AG04449 (cell line): ENCODE results near the gene SMURF2.
"Not testable (repeated sequence)": the region's sequence is repeated elsewhere in the genome, so short reads cannot be mapped to it uniquely, and the experiment has no call there.

ENCODE experiments used
- CTCF ChIA-PET: fragments of 350-600 bp; formaldehyde crosslinking; extraction: SDS; loops from one replicate; lab custom pipeline; 2021; ENCODE audit warnings: antibody characterized with exemption; lab: Yijun Ruan, JAX
- POLR2A ChIA-PET: fragments of 400-600, 350-600 bp; formaldehyde crosslinking; extraction: SDS; loops from one replicate; lab custom pipeline; 2020; ENCODE audit warnings: antibody characterized with exemption, inconsistent platforms; lab: Yijun Ruan, JAX
- DNase-seq: peaks from one replicate; pipeline ENCODE4 v3.0.0-alpha.2; 2010; ENCODE audit warnings: low read depth, low spot score
- H3K4me3 ChIP-seq: 2 replicates; pipeline ENCODE4 v1.5.1; 2011; ENCODE audit warnings: low read depth, mild to moderate bottlenecking, control low read depth, low read length
- TF ChIP-seq, protein P1 (sequence below): IDR thresholded peaks from one replicate; pipeline ENCODE4 v1.5.1; 2011; ENCODE audit warnings: mild to moderate bottlenecking, moderate library complexity, low read length, control low read depth, inconsistent platforms; ENCODE audit not compliant: insufficient read depth; ENCODE audit errors: missing control alignments

SMURF2 gene

DNA sequence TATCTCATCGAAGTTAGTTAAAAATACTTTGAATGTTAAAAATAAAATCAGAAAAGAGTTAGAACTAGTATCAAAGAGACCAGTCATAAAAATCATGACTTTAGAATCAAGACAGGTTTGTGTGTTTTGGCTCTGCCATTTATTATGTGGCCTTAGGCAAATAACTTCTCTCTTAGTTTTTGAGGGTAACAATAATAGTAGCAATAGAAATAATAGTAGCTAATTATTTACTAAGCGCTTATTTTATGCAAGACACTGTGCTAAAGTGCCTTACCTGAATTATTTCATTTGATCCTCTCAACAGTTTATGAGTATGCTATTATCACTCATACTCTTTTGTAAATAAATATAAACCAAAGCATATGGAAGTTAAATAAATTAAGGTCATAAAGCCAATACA lies 77.0 kb downstream of the SMURF2 start:
- CTCF ChIA-PET = interaction anchor here (0.6 kb wide), 1 partner anchor 61 kb away, joined by 3 read pairs; no protein-coding TSS in a partner anchor
- no peak for DNase-seq
- POLR2A ChIA-PET = no interaction called here
- TF ChIP-seq, protein P1, sequence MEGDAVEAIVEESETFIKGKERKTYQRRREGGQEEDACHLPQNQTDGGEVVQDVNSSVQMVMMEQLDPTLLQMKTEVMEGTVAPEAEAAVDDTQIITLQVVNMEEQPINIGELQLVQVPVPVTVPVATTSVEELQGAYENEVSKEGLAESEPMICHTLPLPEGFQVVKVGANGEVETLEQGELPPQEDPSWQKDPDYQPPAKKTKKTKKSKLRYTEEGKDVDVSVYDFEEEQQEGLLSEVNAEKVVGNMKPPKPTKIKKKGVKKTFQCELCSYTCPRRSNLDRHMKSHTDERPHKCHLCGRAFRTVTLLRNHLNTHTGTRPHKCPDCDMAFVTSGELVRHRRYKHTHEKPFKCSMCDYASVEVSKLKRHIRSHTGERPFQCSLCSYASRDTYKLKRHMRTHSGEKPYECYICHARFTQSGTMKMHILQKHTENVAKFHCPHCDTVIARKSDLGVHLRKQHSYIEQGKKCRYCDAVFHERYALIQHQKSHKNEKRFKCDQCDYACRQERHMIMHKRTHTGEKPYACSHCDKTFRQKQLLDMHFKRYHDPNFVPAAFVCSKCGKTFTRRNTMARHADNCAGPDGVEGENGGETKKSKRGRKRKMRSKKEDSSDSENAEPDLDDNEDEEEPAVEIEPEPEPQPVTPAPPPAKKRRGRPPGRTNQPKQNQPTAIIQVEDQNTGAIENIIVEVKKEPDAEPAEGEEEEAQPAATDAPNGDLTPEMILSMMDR = no peak
- no peak overlapping the region for H3K4me3 ChIP-seq

DNA sequence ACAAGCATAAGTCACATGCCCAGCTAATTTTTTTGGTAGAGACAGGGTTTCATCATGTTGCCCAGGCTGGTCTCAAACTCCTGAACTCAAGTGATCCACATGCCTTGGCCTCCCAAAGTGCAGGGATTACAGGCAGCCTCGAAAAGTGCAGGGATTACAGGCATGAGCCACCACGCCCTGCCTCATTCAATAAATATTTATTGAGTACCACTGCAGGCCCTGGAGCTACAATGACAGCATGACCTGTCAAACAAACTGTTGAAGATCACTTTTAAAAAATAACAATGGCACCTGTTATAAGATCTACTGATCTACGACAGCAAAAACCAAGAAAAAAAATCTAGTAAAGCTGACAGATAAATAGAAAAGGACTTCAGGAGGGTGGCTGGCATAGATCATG lies 79.1 kb downstream of the SMURF2 start:
- TF ChIP-seq, protein P1 = no peak
- POLR2A ChIA-PET = no interaction called here
- DNase-seq = no peak
- H3K4me3 ChIP-seq = no peak overlapping the region
- CTCF ChIA-PET = interaction anchor here (1.1 kb wide), 1 partner anchor 34 kb away, joined by 3 read pairs; no protein-coding TSS in a partner anchor

DNA sequence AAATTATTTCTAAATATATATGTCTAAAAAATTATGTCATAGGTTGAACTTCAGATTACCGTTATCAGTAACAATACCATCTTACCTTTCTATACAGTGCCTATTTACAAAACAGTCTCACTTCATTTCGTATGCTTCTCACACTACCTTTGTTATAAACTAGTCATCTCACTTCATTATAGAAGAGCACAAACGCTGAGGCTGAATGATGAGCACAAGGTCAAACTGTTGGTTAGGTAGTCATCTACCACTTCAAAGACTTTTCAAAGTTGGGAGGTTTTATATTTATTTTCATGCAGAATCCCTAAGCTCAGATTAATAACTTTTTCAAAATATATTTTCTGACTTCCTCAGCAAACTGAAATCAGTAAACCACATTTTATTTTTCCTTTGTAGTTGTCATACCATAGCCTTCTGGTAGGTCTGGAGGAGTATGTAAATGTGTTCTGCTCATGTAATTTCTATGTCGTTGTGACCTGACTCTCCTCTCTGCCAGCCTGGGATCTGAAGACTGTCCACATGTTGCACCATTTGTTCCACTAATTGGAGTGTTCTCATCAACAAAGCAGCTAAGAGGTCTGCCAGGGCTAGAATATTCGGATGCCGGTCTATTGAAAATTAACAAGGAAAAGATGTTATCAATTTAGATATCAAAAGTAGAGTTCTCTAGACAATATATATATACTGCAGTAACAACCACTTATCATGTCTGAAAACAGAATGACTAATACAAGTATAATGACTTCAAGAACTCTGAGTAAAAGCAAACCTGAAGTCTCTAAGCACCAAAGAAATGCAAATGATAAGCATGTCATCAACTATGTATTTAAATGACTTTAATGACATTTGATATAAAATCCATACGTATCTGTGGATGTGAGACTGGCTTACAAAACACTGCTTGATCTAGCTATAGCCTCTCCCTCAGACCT lies 81.5 kb downstream of the SMURF2 start:
- TF ChIP-seq, protein P1 = no peak
- ChIA-PET CTCF (interaction anchor here (1.4 to 1.7 kb wide), 2 partner anchors 13 to 69 kb away, joined by 3 to 4 read pairs; no protein-coding TSS in a partner anchor), POLR2A (no interaction called here)
- no peak overlapping the region for H3K4me3 ChIP-seq
- DNase-seq = no peak

DNA sequence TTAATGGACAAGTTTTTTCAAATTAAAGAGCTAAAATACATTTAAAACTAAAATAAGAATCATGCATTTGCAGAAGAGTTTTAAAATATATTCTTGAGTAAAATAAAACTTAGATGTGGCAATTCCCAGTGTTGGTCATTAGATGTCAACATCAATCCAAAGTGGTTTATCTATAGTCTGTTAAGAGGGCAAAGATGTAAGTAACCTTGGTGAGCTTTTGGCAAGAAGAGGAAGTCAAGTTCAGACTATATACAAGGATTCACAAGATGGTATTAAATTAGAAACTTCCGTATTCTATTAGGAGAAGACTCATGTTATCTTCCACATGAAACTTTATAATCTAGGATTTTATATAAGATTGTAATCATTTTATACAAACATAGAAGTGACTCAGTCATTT lies 82.2 kb downstream of the SMURF2 start:
- ChIA-PET CTCF (interaction anchor here (1.4 to 1.7 kb wide), 2 partner anchors 14 to 70 kb away, joined by 3 to 4 read pairs; no protein-coding TSS in a partner anchor), POLR2A (interaction anchor here (0.5 kb wide), 1 partner anchor 22 kb away, joined by 3 read pairs; no protein-coding TSS in a partner anchor)
- DNase-seq = no peak
- no peak overlapping the region for H3K4me3 ChIP-seq
- TF ChIP-seq, protein P1 = no peak

DNA sequence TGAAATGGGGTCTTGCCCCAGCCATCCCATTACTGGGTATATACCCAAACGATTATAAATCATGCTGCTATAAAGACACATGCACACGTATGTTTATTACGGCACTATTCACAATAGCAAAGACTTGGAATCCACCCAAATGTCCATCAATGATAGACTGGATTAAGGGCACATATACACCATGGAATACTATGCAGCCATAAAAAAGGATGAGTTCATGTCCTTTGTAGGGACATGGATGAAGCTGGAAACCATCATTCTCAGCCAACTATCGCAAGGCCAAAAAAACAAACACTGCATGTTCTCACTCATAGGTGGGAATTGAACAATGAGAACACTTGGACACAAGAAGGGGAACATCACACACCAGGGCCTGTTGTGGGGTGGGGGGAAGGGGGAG lies 85.1 kb downstream of the SMURF2 start:
- CTCF ChIA-PET = interaction anchor here (1.2 kb wide), 1 partner anchor 12 kb away, joined by 3 read pairs; no protein-coding TSS in a partner anchor
- POLR2A ChIA-PET, DNase-seq, H3K4me3 ChIP-seq: not testable (repeated sequence)

DNA sequence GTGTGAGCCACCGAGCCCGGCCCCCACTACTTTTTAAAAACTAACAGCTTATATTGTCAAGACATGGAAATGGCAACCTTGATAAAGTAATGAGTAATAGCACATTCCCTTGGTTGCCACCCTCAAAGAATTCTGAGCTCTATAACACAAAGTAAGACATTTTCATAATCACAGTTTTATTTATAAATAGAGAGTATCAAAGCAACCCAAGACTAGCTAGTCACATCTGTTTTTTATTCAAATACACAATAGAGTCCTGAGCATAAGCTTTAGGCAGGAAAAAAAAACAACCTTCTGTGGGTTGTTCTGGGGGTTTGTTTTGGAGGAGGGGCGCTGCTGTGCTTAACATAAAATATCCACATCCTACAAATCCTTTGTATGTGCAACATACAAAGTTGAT lies 86.7 kb downstream of the SMURF2 start:
- TF ChIP-seq, protein P1 = no peak
- DNase-seq = no peak
- CTCF ChIA-PET = interaction anchor here (0.8 to 1.3 kb wide), 5 partner anchors 10 to 158 kb away, joined by 3 to 6 read pairs (median 3); no protein-coding TSS in a partner anchor
- POLR2A ChIA-PET = no interaction called here
- no peak overlapping the region for H3K4me3 ChIP-seq
